GM12878 (cell line): Measurements from ENCODE around the gene GNAO1. TPM values are rescaled to one million over a fixed set of nuclear protein-coding genes. Genes with fewer than 3 reads are reported as not detected.

ENCODE experiments used
- ATAC-seq: fragments of 200-7000 bp; cut with Tn5 transposase; 3 replicates; pipeline ENCODE4 v1.9.1; 2020; ENCODE audit warnings: mild to moderate bottlenecking, moderate library complexity
- BruUV-seq: library from RNA; stranded (reverse); fragments of 400-500 nt; replicated peaks from 2 replicates; lab custom pipeline; 2021; lab: Mats Ljungman, UMichigan
- CTCF ChIA-PET: fragments of 300-600 bp; sonication (Branson Sonifier 250); formaldehyde crosslinking; extraction: SDS; loops from one replicate; lab custom pipeline; 2021; ENCODE audit warnings: inconsistent platforms; lab: Yijun Ruan, JAX
- POLR2A ChIA-PET: fragments of 350-600 bp; formaldehyde crosslinking; extraction: SDS; loops from one replicate; lab custom pipeline; 2021; ENCODE audit warnings: inconsistent platforms; lab: Charles Lee
- RAD21 ChIA-PET: fragments of 300-600 bp; sonication (Branson Sonifier 250); formaldehyde crosslinking; loops from one replicate; lab custom pipeline; 2023; ENCODE audit warnings: antibody characterized with exemption; ENCODE audit not compliant: unreplicated experiment; lab: Charles Lee
- SMC1A ChIA-PET: fragments of 300-600 bp; sonication (Branson Sonifier 250); formaldehyde crosslinking; loops from one replicate; lab custom pipeline; 2023; ENCODE audit not compliant: unreplicated experiment, uncharacterized antibody; lab: Charles Lee
- DNase-seq: peaks from one replicate; pipeline ENCODE4 v3.0.0-alpha.2; 2011; ENCODE audit warnings: low read depth, low spot score
- FAIRE-seq: peaks from 3 replicates; lab custom pipeline; 2011; peaks lifted over from hg19 to GRCh38; lab: Jason Lieb, UNC
- H2AFZ ChIP-seq: 2 replicates; pipeline ENCODE4 v1.6.0; 2011; ENCODE audit warnings: low read depth, low read length, control low read depth; ENCODE audit not compliant: control insufficient read depth
- H3K27ac ChIP-seq: 2 replicates; pipeline ENCODE4 v1.5.1; 2011; ENCODE audit warnings: control low read depth; ENCODE audit not compliant: control insufficient read depth, insufficient read depth
- H3K27me3 ChIP-seq, 2 experiments: replicated peaks in 1 of 2; 2 replicates each; pipeline versions ENCODE4 v1.6.0 to v1.6.1; 2011; ENCODE audit warnings: low read length in 1 of 2; ENCODE audit not compliant: control insufficient read depth in 2 of 2, insufficient read depth in 2 of 2
- H3K36me3 ChIP-seq, 2 experiments: 2 replicates each; pipeline ENCODE4 v1.5.1; 2011; ENCODE audit warnings: low read length in 1 of 2; ENCODE audit not compliant: control insufficient read depth in 2 of 2, insufficient read depth in 2 of 2
- H3K4me1 ChIP-seq: 2 replicates; pipeline ENCODE4 v1.6.1; 2011; ENCODE audit warnings: mild to moderate bottlenecking, low read length, moderate library complexity, mixed read lengths; ENCODE audit not compliant: control insufficient read depth, insufficient read depth
- H3K4me2 ChIP-seq: 2 replicates; pipeline ENCODE4 v1.6.0; 2011; ENCODE audit warnings: control low read depth; ENCODE audit not compliant: control insufficient read depth, insufficient read depth
- H3K4me3 ChIP-seq: fragments of 200-600 bp; sonication (generic); 2 replicates; pipeline ENCODE4 v1.5.1; 2016
- H3K79me2 ChIP-seq: 2 replicates; pipeline ENCODE4 v1.6.0; 2011; ENCODE audit warnings: low read length; ENCODE audit not compliant: control insufficient read depth, insufficient read depth
- H3K9ac ChIP-seq: 2 replicates; pipeline ENCODE4 v1.8.0; 2011; ENCODE audit warnings: low read length, control low read depth, mixed read lengths; ENCODE audit not compliant: control insufficient read depth, insufficient read depth
- H3K9me3 ChIP-seq: replicated peaks from 3 replicates; pipeline ENCODE4 v1.5.1; 2011; ENCODE audit warnings: mild to moderate bottlenecking, low read length; ENCODE audit not compliant: control insufficient read depth, insufficient read depth
- H4K20me1 ChIP-seq: 2 replicates; pipeline ENCODE4 v1.6.0; 2011; ENCODE audit not compliant: control insufficient read depth, insufficient read depth
- CTCF ChIP-seq, 3 experiments: IDR thresholded peaks in 2 of 3; conservative IDR thresholded peaks in 1 of 3; 2 replicates each; pipeline ENCODE4 v1.5.1; 2011; ENCODE audit warnings: low read depth in 3 of 3, low read length in 3 of 3, mild to moderate bottlenecking in 3 of 3, control low read depth in 2 of 3, moderate library complexity in 2 of 3, inconsistent platforms in 1 of 3, mixed read lengths in 1 of 3; ENCODE audit not compliant: control insufficient read depth in 2 of 3, insufficient read depth in 1 of 3; ENCODE audit errors: extremely low read depth in 1 of 3
- E4F1 ChIP-seq: fragments of 450-650 bp; IDR thresholded peaks from 2 replicates; pipeline ENCODE4 v1.6.1; 2018; ENCODE audit warnings: borderline replicate concordance, mild to moderate bottlenecking; ENCODE audit not compliant: partially characterized antibody
- EED ChIP-seq: sonication (generic); IDR thresholded peaks from 2 replicates; pipeline ENCODE4 v1.6.1; 2016; ENCODE audit warnings: antibody characterized with exemption, low read depth
- FOXK2 ChIP-seq: fragments of 450-650 bp; IDR thresholded peaks from 2 replicates; pipeline ENCODE4 v1.6.1; 2017; ENCODE audit warnings: mild to moderate bottlenecking, moderate library complexity
- IRF5 ChIP-seq: fragments of 450-650 bp; IDR thresholded peaks from 2 replicates; pipeline ENCODE4 v1.6.1; 2017; ENCODE audit warnings: borderline replicate concordance
- MTA2 ChIP-seq: fragments of 450-650 bp; IDR thresholded peaks from 2 replicates; pipeline ENCODE4 v1.6.1; 2016; ENCODE audit warnings: low read depth, mild to moderate bottlenecking, moderate library complexity
- NR2C1 ChIP-seq: fragments of 450-650 bp; IDR thresholded peaks from 2 replicates; pipeline ENCODE4 v1.6.1; 2017; ENCODE audit warnings: antibody characterized with exemption, mild to moderate bottlenecking, moderate library complexity
- PBX3 ChIP-seq: IDR thresholded peaks from 2 replicates; pipeline ENCODE4 v1.6.1; 2011; ENCODE audit warnings: mild to moderate bottlenecking, low read depth, low read length, moderate library complexity; ENCODE audit not compliant: insufficient replicate concordance
- PML ChIP-seq: IDR thresholded peaks from 2 replicates; pipeline ENCODE4 v1.6.1; 2012; ENCODE audit warnings: low read length, inconsistent platforms
- WGBS: methylation state at CpG from one replicate; pipeline ENCODE4 v1.1.6; 2016; ENCODE audit warnings: low lambda C conversion rate; ENCODE audit not compliant: insufficient replicate concordance, insufficient coverage; ENCODE audit errors: missing lambda C conversion rate; 5-methylcytosine and 5-hydroxymethylcytosine counted together
- in situ Hi-C: fragments of 300-500 bp; cut with MboI; formaldehyde crosslinking; loops from 9 replicates; pipeline ENCODE4 v1.14.3; 2018; ENCODE audit warnings: mixed read lengths
- intact Hi-C: fragments of 100-400 bp; cut with micrococcal nuclease; formaldehyde crosslinking; loops from one replicate; pipeline ENCODE4 v1.14.2; 2022; ENCODE audit not compliant: unreplicated experiment
- polyA plus RNA-seq, 11 experiments: library from polyadenylated mRNA; depleted of rRNA in 4 of 11; unstranded in 6 of 11; stranded (reverse) in 5 of 11; fragments of >200 nt; fragmentation: Nextera tagmentation in 4 of 11; fragmentation: Illumina TruSeq in 1 of 11; extraction: Ambion mirVana in 4 of 11; extraction: Trizol in 1 of 11; gene quantifications; 1 replicate in 1 of 11; 2 replicates in 10 of 11; pipeline versions ENCODE4 v1.2.1 to v1.2.3, GENCODE V29; 2011 to 2016; ENCODE audit warnings: inconsistent platforms in 2 of 11, missing spikeins in 2 of 11, low read depth in 1 of 11
- total RNA-seq, 4 experiments: library from RNA; depleted of rRNA in 3 of 4; stranded (reverse); fragments of >200 nt in 3 of 4; fragmentation: Illumina TruSeq in 1 of 4; extraction: Trizol in 1 of 4; gene quantifications; 2 replicates each; pipeline versions ENCODE4 v1.2.1 to v1.2.3, GENCODE V29; 2013 to 2021

The GNAO1 gene
- total and polyA plus RNA-seq, 10 of the 15 experiments (the other 5 are each of a cell fraction or from before 2014, with no cell fraction given): 0.05 to 0.28 (median 0.14) TPM; not detected in 6

GRCh38 chr16:56331399-56331798, 140.1 kb downstream of the GNAO1 start:
- Histone ChIP-seq H3K79me2 (no peaks in the 10 kb centered on the region), H3K4me1 (no peaks in the 10 kb centered on the region), H2AFZ (no peak overlapping the region), H3K4me3 (no peak overlapping the region), H4K20me1 (no peaks in the 10 kb centered on the region), H3K9me3 (no peaks in the 10 kb centered on the region), H3K27ac (no peak overlapping the region), H3K36me3 (no peaks in the 10 kb centered on the region), H3K4me2 (no peak overlapping the region), H3K27me3 (no peaks in the 10 kb centered on the region; a peak in 1 of 4 replicates), H3K9ac (no peak overlapping the region)
- SMC1A ChIA-PET: interaction anchor here (1.1 to 1.8 kb wide), 2 partner anchors 13 to 24 kb away, joined by 3 to 7 read pairs; no protein-coding TSS in a partner anchor
- 69% methylated on average over 9 of the region's 11 CpGs for WGBS
- ATAC-seq (no peak), FAIRE-seq (no peak), DNase-seq (no peak)
- CTCF ChIA-PET: interaction anchor here (3.6 kb wide), 1 partner anchor 25 kb away, joined by 18 read pairs; no protein-coding TSS in a partner anchor
- intact Hi-C loops: no loop called here
- no peak for TF ChIP-seq E4F1
- TF ChIP-seq NR2C1: no peak
- no peak for TF ChIP-seq PBX3
- no peak for TF ChIP-seq EED
- TF ChIP-seq CTCF (IDR thresholded peaks at IDR 0.05 in 2 of 3, conservative IDR thresholded peaks at IDR 0.05 in 1 of 3; ENCODE audit: control insufficient read depth in 2 of 3, extremely low read depth in 1 of 3, insufficient read depth in 1 of 3, low read depth in 3 of 3, low read length in 3 of 3): no peak
- TF ChIP-seq FOXK2: no peak
- TF ChIP-seq IRF5: no peak
- TF ChIP-seq PML: no peak
- no peak for TF ChIP-seq MTA2
- in situ Hi-C loops: no loop called here
- BruUV-seq: no TSS peak
- RAD21 ChIA-PET: interaction anchor here (1.5 kb wide), 1 partner anchor 25 kb away, joined by 4 read pairs; no protein-coding TSS in a partner anchor
- POLR2A ChIA-PET: no interaction called here
